ENCODE data around the gene ANKRD65.
A peak's percentile ranks its signal among the peaks of the same experiment; 100 is the strongest.
"Not testable (repeated sequence)": the region's sequence is repeated elsewhere in the genome, so short reads cannot be mapped to it uniquely, and the experiment has no call there.

The ANKRD65 gene

GRCh38 chr1:1415751-1416150 is 5.3 kb downstream of the ANKRD65 start:
- no peak for DNase-seq (ENCODE audit: low read depth)

GRCh38 chr1:1412311-1412902 is 8.7 kb downstream of the ANKRD65 start:
- not testable (repeated sequence) for DNase-seq (ENCODE audit: low read depth)

GRCh38 chr1:1411626-1412025 is 9.4 kb downstream of the ANKRD65 start:
- no peak for DNase-seq (ENCODE audit: low read depth)

DNA sequence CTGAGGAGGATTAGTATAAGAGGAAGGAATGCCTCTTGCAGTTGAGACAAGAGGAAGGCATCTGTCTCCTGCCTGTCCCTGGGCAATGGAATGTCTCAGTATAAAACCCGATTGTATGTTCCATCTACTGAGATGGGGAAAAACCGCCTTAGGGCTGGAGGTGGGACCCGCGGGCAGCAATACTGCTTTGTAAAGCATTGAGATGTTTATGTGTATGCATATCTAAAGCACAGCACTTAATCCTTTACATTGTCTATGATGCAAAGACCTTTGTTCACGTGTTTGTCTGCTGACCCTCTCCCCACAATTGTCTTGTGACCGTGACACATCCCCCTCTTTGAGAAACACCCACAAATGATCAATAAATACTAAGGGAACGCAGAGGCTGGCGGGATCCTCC is 10.8 kb downstream of the ANKRD65 start:
- not testable (repeated sequence) for DNase-seq (ENCODE audit: low read depth)

- DNase-seq (ENCODE audit: low read depth): no peak
These were observed 13.3 kb downstream of the ANKRD65 start for GRCh38 chr1:1407636-1408318.

DNA sequence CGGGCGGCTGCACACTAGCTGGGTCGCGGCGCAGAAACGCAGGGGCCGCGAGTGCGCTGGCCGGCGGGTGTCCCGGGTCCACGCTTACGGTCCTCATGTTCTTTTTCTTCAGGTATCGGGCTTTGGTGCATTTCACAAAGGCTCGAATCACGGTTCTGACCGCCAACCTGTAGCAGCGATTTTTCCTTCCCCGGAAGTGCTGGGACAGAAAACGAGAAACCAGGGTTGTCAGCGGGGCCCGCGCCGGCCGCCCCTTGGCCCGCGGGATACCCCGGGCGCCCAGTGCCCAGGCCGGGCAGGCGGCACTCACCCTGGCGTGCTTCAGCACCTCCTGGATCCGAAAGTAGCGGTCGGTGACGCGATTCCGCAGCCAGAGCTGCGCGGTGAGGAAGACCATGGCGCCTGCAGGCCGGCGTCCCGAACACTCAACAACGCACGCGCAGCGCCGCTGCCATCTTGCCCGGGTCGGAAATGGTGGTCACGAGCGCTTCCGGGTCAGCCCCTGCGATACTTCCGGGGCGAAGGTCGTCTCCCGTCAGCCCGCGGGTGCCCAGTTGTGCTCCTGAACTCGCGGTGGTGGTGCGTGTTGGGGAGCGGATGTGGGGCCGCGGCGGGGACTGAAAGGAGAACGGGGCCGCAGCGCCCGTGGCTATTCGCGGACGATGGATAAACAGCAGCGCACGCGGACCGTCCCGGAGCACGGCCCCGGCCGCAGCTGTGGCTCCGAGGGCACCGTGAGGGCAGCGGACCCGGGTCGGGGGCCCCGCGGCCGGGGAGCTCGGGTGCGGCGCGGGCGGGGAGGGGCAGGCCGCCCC is 14.0 kb downstream of the ANKRD65 start, which contains the start of gene MRPL20:
Gene MRPL20 (minus strand): TSS at position 473 of the 815 bp plus-strand sequence. CDS start 76 bp downstream, at position 397.
- peak; percentile 89 for DNase-seq (ENCODE audit: low read depth)

DNA sequence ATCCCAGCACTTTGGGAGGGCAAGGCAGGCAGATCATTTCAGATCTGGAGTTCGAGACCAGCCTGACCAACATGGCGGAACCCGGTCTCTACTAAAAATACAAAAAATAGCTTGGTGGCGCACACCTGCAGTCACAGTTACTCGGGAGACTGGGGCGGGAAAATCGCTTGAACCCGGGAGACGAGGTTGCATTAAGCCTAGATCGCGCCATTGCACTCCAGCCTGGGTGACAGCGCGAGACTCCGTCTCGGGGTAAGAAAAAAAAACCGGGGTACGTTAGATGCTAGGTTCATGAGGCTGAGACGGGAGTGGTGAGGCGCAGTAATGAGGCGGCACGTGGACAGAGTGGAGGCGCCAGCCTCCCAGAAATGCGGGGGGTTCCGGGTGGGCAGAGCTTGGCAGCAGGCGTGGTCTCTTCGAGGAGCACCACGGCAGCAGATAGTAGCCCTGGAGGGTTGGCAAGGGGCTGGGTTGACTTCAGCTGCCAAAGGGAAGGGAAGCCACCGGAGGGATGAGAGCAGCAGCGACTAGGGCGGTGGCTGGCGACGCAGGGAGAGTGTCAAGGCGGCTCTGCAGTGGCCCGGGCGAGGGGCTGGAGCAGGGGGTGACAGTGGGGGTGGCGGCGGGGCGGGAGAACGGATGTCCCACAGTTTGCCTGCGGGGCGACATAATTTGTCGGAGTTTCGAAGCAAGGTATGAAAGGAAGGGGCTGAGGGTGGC is 14.8 kb downstream of the ANKRD65 start:
- DNase-seq (ENCODE audit: low read depth): no peak

DNA sequence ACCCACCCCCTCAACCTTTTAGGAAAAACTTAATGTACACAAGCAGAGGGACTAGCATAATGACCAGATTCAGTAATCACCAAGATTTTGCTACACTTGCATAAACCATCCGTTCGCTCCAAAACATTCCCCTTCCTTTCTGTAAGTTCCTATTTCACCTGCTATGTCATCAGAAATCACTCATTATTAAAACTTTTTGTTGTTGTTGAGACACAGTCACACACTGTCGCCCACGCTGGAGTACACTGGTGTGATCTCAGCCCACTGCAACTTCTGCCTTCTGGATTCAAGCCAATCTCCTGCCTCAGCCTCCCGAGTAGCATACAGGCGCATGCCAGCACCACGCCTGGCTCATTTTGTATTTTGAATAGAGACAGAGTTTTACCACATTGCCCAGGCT is 17.4 kb downstream of the ANKRD65 start:
- DNase-seq (ENCODE audit: low read depth): no peak

GRCh38 chr1:1402901-1403392 is 18.1 kb downstream of the ANKRD65 start:
- not testable (repeated sequence) for DNase-seq (ENCODE audit: low read depth)

- DNase-seq (ENCODE audit: low read depth): no peak
These were observed 18.8 kb downstream of the ANKRD65 start for GRCh38 chr1:1402072-1402900.

- DNase-seq (ENCODE audit: low read depth): no peak
These were observed 19.5 kb downstream of the ANKRD65 start for GRCh38 chr1:1401457-1402010.

DNA sequence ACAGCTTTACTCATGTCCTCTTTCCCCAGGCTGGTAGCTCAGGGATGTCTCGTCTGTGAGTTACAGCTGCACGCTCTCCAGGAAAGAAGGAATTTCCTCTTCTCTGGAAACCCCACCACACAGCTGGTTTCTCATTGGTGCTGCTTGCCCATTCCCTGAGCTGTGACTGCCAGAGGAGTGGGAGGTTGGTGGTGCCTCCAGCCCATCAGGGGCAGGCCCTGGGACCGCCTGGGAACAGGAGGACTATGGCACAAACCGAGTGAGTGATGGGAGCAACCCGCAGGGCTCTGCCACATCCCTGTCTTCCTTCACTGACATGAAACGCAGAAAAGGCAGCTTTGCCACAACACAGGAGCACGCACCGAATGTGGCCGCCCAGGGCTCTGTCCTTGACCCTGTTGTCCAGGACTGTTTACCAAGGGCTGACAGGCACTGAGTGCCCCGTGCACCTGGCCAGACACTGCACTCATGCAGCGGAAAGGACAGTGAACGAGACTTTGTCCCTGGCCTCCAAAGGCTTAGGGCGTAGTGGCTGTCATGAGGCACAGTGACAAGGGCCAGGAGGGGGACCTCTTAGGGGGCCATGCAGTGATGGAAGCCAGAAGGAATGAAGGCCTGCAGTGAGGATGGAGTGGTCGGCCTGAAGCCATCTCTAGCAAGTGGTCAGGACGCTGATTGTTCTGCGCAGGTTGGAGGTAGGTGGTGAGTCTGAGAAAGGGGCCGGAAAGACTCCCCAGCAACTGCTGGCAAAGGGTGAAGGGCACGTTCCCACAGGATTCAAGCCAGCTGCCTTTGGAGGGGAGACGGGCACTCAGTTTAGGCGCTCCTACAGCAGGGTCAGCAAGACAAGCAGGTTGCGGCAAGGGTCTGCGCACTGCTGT is 20.3 kb downstream of the ANKRD65 start:
- DNase-seq (ENCODE audit: low read depth): no peak

GRCh38 chr1:1399872-1400575 is 21.1 kb downstream of the ANKRD65 start:
- DNase-seq (ENCODE audit: low read depth): no peak

DNA sequence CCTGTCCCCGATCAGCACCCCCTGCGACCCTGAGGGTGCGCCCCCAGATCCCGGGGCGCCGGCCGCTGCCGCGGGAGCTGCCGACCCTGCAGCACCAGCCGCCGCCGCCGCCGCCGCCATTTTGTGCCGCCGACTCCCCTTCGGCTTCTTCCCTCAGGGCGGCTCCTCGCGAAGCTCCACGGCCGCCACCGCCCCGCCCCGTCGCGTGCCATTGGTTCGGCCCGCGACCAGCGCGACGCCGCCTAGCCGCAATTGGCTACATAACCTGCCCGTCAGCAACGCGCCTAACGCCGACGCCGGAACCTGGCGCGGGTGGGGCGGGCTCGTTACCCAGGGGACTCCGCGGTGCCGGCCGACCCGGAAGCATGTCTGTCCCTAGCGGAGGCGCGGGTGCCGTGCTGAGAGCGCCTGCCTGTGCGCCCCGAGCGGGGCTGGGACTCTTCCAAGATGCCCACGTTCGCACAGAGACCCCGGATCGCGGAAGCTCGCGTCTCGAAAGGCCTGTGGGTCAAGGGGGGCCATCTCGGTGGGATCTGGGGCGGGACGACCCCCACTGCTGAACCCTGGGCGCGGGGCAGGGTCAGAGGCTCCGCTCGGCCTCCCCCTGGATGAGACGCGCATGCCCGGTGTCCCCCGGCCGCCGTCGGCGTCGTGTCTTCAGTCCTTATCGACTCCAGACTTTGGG is 21.7 kb downstream of the ANKRD65 start, which contains the start of gene CCNL2:
Gene CCNL2 (minus strand): TSS at position 149 of the 685 bp plus-strand sequence. CDS start 29 bp downstream, at position 120.
- DNase-seq (ENCODE audit: low read depth): peak; percentile 96

DNA sequence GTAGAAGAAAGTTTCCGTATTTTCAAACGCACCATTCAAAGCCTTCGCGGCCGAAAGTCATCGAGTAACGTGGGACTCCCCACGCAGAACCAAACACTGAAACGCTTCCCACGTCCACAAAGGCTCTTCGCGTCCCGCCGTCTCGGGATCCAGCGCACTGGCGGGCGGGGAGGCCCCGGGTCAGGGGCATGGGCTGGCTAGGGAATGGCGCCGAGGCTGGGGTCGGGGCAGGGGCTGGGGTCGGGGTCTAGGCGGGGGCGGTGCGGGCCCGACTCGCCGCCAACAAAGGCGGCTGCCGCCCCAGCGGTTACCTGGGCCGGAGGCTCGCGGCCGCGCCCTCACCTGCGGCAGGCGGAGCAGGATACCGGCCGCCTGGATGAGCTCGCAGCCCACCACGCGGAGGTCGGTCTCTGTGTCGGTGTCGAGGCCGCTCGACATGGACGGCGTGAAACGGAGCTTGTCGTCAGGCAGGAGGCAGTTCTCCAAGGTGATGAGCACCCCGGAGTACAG is 22.3 kb downstream of the ANKRD65 start:
- DNase-seq (ENCODE audit: low read depth): no peak

DNA sequence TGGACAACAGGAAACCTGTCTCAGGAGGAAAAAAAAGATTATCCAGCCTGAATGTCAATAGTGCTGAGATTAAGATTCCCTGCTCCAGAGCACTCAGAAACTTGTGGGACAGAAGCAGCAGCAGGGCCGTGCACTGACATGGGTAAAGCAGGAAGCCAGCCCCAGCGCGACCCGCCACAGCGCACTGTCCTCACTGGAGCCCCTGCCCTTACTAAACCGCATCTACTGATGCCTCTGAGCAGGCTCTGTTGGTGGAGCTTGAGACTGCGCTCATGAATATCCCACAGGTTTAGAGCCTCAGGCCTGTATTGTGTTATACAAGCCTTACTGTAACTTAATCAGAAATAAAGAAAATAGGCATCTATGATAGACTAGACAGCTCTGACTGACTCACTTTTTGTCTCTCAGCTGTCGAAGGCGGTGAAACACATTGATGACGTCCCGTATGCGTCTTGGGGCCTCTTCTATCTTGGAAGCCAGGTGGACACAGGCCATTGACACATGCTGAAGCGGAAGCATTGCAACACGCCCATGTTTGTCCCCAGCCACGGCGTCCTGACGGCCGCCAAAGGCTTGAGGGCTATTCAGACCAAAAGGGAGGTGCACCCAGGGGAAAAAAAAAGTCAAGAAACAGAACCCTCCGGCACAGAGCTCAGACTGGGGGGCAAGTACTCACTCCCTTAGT is 23.1 kb downstream of the ANKRD65 start:
- no peak for DNase-seq (ENCODE audit: low read depth)

GRCh38 chr1:1395166-1395565 is 25.9 kb downstream of the ANKRD65 start:
- DNase-seq (ENCODE audit: low read depth): no peak

- DNase-seq (ENCODE audit: low read depth): no peak
These were observed 27.0 kb downstream of the ANKRD65 start for GRCh38 chr1:1394116-1394515.
